Measurements from ENCODE around the gene MRO.

- TF ChIP-seq CTCF (IDR thresholded peaks at IDR 0.05) (no peak), POLR2A (IDR thresholded peaks at IDR 0.05) (no peak)
These were observed 20.2 kb upstream of the MRO start for GRCh38 chr18:50839996-50840395.

Measured in uterus (tissue), 2 donors.